Hematopoietic multipotent progenitor cell treated with erythropoietin and hydrocortisone succinate and interleukin-3 and kit ligand, for 15 days (in vitro differentiated cells): ENCODE data around the gene SSMEM1.
"Not testable (repeated sequence)": the region's sequence is repeated elsewhere in the genome, so short reads cannot be mapped to it uniquely, and the experiment has no call there.

Experiments
- DNase-seq: peaks from one replicate; pipeline ENCODE4 v3.0.0-alpha.2; 2015; ENCODE audit warnings: low spot score

Gene SSMEM1

GRCh38 chr7:130249626-130250025 is 42.0 kb downstream of the SSMEM1 start:
- not testable (repeated sequence) for DNase-seq

GRCh38 chr7:130254555-130254954 is 46.9 kb downstream of the SSMEM1 start:
- DNase-seq: no peak

GRCh38 chr7:130256704-130257103 is 49.0 kb downstream of the SSMEM1 start:
- no peak for DNase-seq

- no peak for DNase-seq
Measured at GRCh38 chr7:130258494-130259078, 50.9 kb downstream of the SSMEM1 start.

GRCh38 chr7:130262448-130262847 is 54.8 kb downstream of the SSMEM1 start:
- no peak for DNase-seq

- no peak for DNase-seq
Measured at GRCh38 chr7:130263130-130263529, 55.5 kb downstream of the SSMEM1 start.
